Limb (tissue), 2 donors: ENCODE data around the gene HOXB8.

ENCODE experiments used
- DNase-seq, 2 donors: peaks; one replicate each; pipeline ENCODE4 v3.0.0-alpha.2; 2016; ENCODE audit errors: extremely low spot score in 2 of 2

Gene HOXB8

GRCh38 chr17:48624544-48625494 lies 9.7 kb upstream of the HOXB8 start:
- DNase-seq, result peak in 1 of 2 donors; percentile 70

DNA sequence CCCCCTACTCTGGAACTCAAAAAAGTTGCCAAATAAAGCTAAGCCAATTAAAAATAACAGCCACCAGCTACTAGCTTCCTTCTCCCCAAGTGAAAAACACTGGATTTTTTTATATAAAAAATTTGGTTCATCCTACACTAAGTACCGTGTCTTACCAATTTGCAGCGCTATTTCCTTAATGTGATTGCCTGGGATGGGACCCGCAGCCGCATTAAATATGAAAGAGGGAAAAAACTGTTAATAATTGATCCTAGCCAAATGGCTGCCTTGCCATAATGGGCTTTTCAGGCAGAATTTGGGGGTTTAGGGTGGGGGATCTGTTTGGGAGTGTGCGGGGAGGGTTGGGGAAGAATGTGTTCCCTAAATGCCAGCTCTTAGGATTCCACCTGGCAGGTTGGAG lies 9.0 kb upstream of the HOXB8 start:
- DNase-seq, result no peak

DNA sequence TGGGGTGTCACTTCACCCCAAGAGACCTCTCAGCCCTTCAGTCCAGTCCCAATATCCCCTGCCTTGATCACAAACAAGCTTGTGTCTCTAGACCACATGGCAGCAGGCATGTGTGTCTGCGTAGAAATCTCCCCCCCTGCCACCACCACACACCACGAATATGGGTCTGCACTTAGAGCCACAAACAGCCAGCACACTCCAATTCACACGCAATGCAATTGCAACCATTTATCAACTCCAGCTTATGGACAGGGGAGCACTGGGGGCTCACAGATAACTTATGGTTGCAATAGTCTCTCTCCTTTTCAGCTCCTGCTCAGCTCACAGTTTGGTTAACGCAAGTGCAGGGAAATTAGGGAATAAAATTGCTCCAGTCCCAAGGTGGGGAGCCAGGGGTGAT lies 8.5 kb upstream of the HOXB8 start:
- DNase-seq, result peak in 1 of 2 donors; percentile 49

GRCh38 chr17:48622857-48623256 lies 7.8 kb upstream of the HOXB8 start:
- DNase-seq, result no peak

- peak in 1 of 2 donors; percentile 57 for DNase-seq
These were observed 6.6 kb upstream of the HOXB8 start for GRCh38 chr17:48621410-48622392.

- peak in 1 of 2 donors; percentile 54 for DNase-seq
These were observed 5.5 kb upstream of the HOXB8 start for GRCh38 chr17:48620461-48621139.

DNA sequence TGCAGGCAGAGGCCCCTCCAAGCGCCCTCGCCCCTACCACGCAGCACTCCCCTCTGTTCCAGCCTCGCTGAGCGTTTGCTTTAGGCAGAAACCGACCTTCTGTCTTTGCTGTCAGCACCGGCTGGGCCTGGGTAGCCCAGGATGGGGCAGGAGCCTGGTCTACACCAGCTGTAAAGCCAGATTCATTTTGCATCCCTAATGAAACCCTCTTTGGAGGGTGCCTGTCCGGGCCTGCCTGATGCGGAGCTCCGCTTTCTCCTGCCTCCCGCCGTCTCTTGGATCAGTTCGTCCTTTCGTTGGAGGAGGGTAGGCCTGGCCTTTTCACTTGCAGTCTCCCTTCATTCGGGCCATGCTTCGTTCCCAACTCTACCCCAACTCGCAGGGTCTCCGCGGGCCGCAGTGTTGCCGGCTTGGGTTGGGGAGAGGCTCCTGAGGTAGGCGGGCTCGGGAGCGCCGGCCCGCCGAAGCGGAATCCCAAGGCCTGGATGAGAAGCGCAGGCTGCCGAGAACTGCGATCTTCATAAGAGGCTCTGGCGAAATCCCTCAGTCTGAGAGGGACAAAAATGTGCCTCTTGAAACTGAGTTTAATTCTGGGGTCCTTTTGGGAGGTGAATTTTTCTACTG lies 4.8 kb upstream of the HOXB8 start:
- peak in 1 of 2 donors; percentile 68 for DNase-seq

GRCh38 chr17:48618256-48618896 lies 3.3 kb upstream of the HOXB8 start:
- DNase-seq, result peak; percentile 88 to 96

DNA sequence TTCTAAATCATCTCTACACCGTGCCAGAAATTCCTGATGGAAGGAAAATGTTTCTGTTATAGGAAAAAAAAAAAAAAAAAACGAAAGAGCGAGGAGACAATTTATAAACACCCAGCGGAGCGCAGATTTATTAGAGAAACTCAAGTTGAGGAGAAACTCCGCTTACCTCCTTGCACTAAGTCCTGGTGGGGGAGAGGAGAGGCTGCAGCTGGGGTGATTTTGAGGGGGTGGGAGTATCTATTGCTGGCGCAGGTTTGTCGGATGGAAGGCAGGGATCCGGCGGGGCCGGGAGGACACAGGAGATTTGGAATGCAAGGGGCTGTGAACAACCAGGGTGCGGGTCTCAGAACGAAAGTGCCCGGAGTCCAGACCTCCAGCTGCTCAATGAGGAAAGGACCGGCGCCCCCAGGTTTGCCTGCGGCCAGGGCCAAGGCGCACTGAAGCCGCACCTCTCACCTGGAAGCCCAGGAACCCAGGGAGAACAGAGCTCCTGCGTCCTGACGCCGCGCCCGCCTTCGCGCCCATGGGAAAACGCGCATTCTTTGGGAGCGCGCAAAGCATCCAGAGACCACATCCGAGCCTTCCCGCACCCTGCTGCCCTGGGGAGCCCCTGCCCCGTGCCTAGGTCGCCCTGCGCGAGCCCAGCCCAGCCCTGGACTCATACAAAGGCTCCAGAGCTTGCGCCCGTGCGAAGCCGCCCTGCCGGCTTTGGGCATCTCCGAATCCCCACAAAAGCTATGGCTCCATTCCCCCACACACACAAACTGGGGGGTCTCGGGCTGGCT lies 2.6 kb upstream of the HOXB8 start:
- DNase-seq, result no peak

GRCh38 chr17:48616717-48617470 lies 1.8 kb upstream of the HOXB8 start:
- DNase-seq, result no peak

GRCh38 chr17:48615963-48616716 lies 1.0 kb upstream of the HOXB8 start:
- DNase-seq, result no peak

DNA sequence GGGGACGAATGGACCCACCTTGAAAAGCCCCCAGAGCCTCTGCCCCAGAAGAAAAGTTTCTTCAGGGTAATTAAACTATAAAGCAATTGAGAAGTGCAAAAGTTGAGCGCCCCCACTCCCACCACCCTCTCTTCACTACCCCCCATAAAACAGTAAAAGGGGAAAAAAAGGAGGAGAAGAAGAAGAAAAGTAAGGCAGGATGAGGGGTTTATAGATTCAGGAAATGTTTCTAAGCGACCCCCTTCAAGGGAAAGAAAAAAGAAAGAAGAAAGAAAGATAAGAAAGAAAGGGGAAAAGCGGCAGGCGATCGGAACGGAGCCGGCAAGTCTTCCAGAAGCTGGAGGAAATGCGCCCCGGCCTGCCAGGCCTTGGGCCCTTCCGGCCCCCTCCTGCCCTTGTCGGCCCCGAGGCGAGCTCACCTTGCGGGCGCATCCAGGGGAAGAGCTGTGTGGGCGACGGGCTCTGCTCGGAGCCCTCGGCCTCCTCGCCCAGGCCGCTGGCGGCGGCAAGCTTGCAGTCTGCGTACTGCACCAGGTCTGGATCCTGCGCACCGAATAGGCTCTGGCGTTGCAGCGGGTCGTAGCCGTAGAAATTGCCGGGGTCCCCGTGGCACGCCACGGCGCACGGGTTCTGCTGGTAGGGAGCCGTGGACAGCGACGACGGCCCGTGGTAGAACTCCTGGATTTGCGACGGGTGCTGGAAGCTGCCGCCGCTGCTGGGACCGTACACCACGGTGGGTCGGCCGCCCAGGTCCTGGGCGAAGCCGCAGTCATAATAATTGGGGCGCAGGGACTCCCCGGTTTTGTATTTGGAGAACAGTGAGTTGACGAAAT lies 1.0 kb downstream of the HOXB8 start:
- no peak for DNase-seq

- DNase-seq, result no peak
These were observed 2.0 kb downstream of the HOXB8 start for GRCh38 chr17:48612854-48613691.

GRCh38 chr17:48612456-48612853 lies 2.6 kb downstream of the HOXB8 start:
- no peak for DNase-seq

DNA sequence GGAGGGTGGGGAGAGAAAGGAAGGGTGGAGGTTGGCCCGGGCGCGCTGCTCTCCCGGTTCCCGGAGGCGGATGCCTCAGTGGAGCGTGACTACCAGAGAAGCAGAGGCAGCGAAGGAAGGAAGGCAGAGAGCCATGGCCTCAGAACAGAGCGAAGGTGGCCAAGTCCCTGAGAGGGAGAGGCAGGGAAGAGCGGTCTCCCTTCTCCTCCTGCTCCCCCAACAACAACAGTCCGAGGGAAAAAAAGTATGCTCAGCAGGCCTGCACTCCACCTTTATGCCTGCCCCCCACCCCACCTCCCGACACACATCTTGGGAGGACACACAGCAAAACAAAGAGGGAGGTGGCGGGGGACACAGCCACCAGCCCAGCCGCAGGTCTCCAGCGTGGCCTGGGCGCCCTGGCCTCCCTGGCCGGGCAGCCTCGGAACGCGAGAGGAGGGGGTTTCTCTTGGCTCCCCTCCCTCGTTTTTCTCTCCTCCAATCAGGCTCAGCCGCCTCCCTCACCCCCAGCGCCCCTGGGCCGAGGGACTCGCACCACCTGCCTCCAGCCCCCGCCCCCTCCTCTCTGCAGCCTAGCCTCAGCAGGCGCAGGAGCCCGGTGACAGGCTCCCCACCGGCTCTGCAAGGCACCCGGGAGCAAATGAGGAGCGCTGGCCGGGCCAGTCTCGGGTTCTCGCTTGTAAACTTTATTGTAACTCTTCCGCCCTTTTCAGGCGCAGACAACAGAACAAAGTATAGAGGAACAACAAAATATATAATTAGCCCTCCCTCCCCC lies 3.2 kb downstream of the HOXB8 start:
- DNase-seq, result peak in 1 of 2 donors; percentile 85

- DNase-seq, result no peak
These were observed 3.9 kb downstream of the HOXB8 start for GRCh38 chr17:48611213-48611612.
